Measurements from ENCODE around the gene FLCN.
"Not testable (repeated sequence)": the region's sequence is repeated elsewhere in the genome, so short reads cannot be mapped to it uniquely, and the experiment has no call there.

FLCN gene

GRCh38 chr17:17206913-17207335, 30.0 kb downstream of the FLCN start:
- DNase-seq (ENCODE audit: low spot score): peak; percentile 18

- DNase-seq (ENCODE audit: low spot score): peak; percentile 83
Observed at GRCh38 chr17:17206124-17206912, 30.6 kb downstream of the FLCN start, which contains the start of gene PLD6. PLD6 (minus strand) TSS chr17:17206333; CDS start chr17:17206286, 47 bp downstream.

GRCh38 chr17:17205368-17206123, 31.4 kb downstream of the FLCN start:
- DNase-seq (ENCODE audit: low spot score): peak; percentile 68

GRCh38 chr17:17204635-17205231, 32.2 kb downstream of the FLCN start:
- peak; percentile 19 for DNase-seq (ENCODE audit: low spot score)

GRCh38 chr17:17204041-17204591, 32.9 kb downstream of the FLCN start:
- peak; percentile 31 for DNase-seq (ENCODE audit: low spot score)

GRCh38 chr17:17203173-17203730, 33.7 kb downstream of the FLCN start:
- DNase-seq (ENCODE audit: low spot score): no peak

GRCh38 chr17:17201907-17202306, 35.1 kb downstream of the FLCN start:
- no peak for DNase-seq (ENCODE audit: low spot score)

GRCh38 chr17:17201271-17201670, 35.7 kb downstream of the FLCN start:
- DNase-seq (ENCODE audit: low spot score): no peak

GRCh38 chr17:17200831-17201230, 36.1 kb downstream of the FLCN start:
- DNase-seq (ENCODE audit: low spot score): no peak

- no peak for DNase-seq (ENCODE audit: low spot score)
Observed at GRCh38 chr17:17200311-17200710, 36.7 kb downstream of the FLCN start.

- no peak for DNase-seq (ENCODE audit: low spot score)
Observed at GRCh38 chr17:17198281-17198680, 38.7 kb downstream of the FLCN start.

GRCh38 chr17:17196776-17197175, 40.2 kb downstream of the FLCN start:
- DNase-seq (ENCODE audit: low spot score): peak; percentile 32

GRCh38 chr17:17195466-17195865, 41.5 kb downstream of the FLCN start:
- DNase-seq (ENCODE audit: low spot score): not testable (repeated sequence)

GRCh38 chr17:17191961-17192381, 45.0 kb downstream of the FLCN start:
- DNase-seq (ENCODE audit: low spot score): no peak

GRCh38 chr17:17191346-17191792, 45.6 kb downstream of the FLCN start:
- DNase-seq (ENCODE audit: low spot score): peak; percentile 51

GRCh38 chr17:17190188-17190587, 46.8 kb downstream of the FLCN start:
- no peak for DNase-seq (ENCODE audit: low spot score)

GRCh38 chr17:17189559-17189958, 47.4 kb downstream of the FLCN start:
- DNase-seq (ENCODE audit: low spot score): no peak

- no peak for DNase-seq (ENCODE audit: low spot score)
Observed at GRCh38 chr17:17188586-17188985, 48.4 kb downstream of the FLCN start.

- no peak for DNase-seq (ENCODE audit: low spot score)
Observed at GRCh38 chr17:17186551-17187505, 50.1 kb downstream of the FLCN start.

GRCh38 chr17:17186051-17186450, 50.9 kb downstream of the FLCN start:
- no peak for DNase-seq (ENCODE audit: low spot score)
